ENCODE measurements around the gene TMEM52B. TPM values are rescaled to one million over a fixed set of nuclear protein-coding genes. Genes with fewer than 3 reads are reported as not detected.

Gene TMEM52B
- polyA plus RNA-seq, 3 donors from 2014 or later = not detected

GRCh38 chr12:10158406-10158805, 20.4 kb upstream of the TMEM52B start:
- H3K4me3 Mint-ChIP-seq = no peak overlapping the region
- H3K27me3 Mint-ChIP-seq (ENCODE audit: low read depth in 3 of 3) = peaks cover 0 to 8% (median 2%) of the 10 kb centered on the region in 3 donors
- no peak for DNase-seq
- H3K27ac Mint-ChIP-seq = no peak overlapping the region
- peaks cover 8 to 9% of the 10 kb centered on the region in 2 donors for H3K4me1 Mint-ChIP-seq
- H3K36me3 Mint-ChIP-seq = no peaks in the 10 kb centered on the region
- H3K9me3 Mint-ChIP-seq = no peaks in the 10 kb centered on the region

DNA sequence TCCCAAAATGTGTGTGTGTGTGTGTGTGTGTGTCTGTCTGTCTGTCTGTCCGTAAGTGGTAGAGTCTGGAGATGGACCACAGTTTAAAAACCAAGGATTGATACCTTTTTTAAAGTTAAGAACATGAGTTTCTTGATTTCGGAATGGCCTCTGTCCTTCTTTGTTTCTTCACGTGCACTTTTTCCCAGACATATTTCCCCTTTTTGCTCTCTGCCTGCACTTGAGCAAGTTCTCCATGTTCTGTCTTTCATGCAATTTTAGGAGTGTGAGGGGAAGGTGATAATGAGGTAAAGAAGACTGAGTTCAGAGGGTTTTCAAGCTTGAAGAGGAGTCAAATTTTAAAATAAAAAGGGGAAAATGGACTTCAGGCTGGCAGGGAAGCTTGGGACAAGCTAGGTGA, 19.6 kb upstream of the TMEM52B start:
- Mint-ChIP-seq H3K27ac (no peak overlapping the region), H3K9me3 (no peaks in the 10 kb centered on the region), H3K36me3 (no peaks in the 10 kb centered on the region), H3K27me3 (ENCODE audit: low read depth in 3 of 3) (peaks cover 0 to 5% (median 0%) of the 10 kb centered on the region in 3 donors), H3K4me3 (no peak overlapping the region), H3K4me1 (peaks cover under 1% of the 10 kb centered on the region in 2 donors)
- no peak for DNase-seq

GRCh38 chr12:10160617-10161385, 18.0 kb upstream of the TMEM52B start:
- Mint-ChIP-seq H3K27ac (peak overlapping the region in 1 of 6 donors; percentile 30), H3K27me3 (ENCODE audit: low read depth in 3 of 3) (peaks cover 0 to 8% (median 3%) of the 10 kb centered on the region in 3 donors), H3K9me3 (no peaks in the 10 kb centered on the region)

DNA sequence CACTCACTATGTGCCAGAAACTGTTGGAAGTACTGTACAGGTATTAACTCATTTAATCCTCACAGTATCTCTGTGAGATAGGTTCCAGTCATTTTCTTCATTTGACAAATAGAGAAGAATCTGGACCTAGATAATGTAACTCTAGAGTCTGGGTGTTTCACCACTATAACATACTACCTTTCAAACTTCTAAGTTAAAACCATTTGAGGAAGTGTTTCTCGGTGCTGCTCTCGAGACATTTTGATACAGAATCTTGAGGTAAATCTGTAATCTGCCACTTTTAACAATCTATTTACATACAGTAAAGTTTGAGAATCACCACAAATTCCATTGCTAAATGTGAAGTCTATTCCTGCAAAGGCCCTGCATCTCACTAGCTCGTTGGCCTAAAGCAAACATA, 15.7 kb upstream of the TMEM52B start:
- Mint-ChIP-seq H3K4me1 (no peaks in the 10 kb centered on the region), H3K27me3 (ENCODE audit: low read depth in 3 of 3) (peaks cover 0 to 11% (median 3%) of the 10 kb centered on the region in 3 donors), H3K36me3 (no peaks in the 10 kb centered on the region), H3K27ac (no peak overlapping the region), H3K4me3 (no peak overlapping the region), H3K9me3 (no peaks in the 10 kb centered on the region)
- no peak for DNase-seq

More at GRCh38 chr12:10160617-10161385, 18.0 kb upstream of the TMEM52B start:
- Mint-ChIP-seq H3K4me3 (no peak overlapping the region), H3K4me1 (no peaks in the 10 kb centered on the region), H3K36me3 (no peaks in the 10 kb centered on the region)
- DNase-seq = no peak

GRCh38 chr12:10165421-10165820, 13.4 kb upstream of the TMEM52B start:
- no peaks in the 10 kb centered on the region for H3K4me1 Mint-ChIP-seq
- H3K36me3 Mint-ChIP-seq = no peaks in the 10 kb centered on the region
- H3K27me3 Mint-ChIP-seq (ENCODE audit: low read depth in 3 of 3) = peaks cover 0 to 8% (median 3%) of the 10 kb centered on the region in 3 donors
- H3K4me3 Mint-ChIP-seq = no peak overlapping the region
- DNase-seq = no peak
- no peak overlapping the region for H3K27ac Mint-ChIP-seq
- no peaks in the 10 kb centered on the region for H3K9me3 Mint-ChIP-seq

DNA sequence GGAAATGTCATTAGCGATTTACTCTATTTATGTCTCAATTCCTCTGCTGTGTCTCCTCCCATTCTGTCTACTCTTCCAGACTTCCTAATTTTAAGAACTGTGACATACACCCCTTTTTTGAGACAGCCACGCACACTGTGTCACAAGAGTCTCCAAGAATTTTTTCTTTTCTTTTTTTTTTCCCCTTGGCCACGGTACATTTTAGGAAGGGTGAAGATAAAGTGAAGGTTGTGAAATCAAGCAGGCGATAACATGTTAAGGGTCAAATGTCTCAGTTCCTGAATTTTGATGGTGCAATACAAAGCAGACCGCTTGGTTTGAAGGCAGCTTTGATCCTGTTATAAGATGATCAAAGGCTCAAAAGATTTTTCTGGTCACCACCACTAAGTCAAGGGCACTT, 11.2 kb upstream of the TMEM52B start:
- H3K27ac Mint-ChIP-seq = no peak overlapping the region
- peaks cover 0 to 6% (median 6%) of the 10 kb centered on the region in 3 donors for H3K27me3 Mint-ChIP-seq (ENCODE audit: low read depth in 3 of 3)
- no peaks in the 10 kb centered on the region for H3K4me1 Mint-ChIP-seq
- no peak for DNase-seq
- H3K9me3 Mint-ChIP-seq = no peaks in the 10 kb centered on the region
- no peaks in the 10 kb centered on the region for H3K36me3 Mint-ChIP-seq
- H3K4me3 Mint-ChIP-seq = no peak overlapping the region

- H3K4me1 Mint-ChIP-seq = no peaks in the 10 kb centered on the region
- DNase-seq = no peak
- peaks cover 0 to 6% (median 6%) of the 10 kb centered on the region in 3 donors for H3K27me3 Mint-ChIP-seq (ENCODE audit: low read depth in 3 of 3)
- H3K27ac Mint-ChIP-seq = no peak overlapping the region
- H3K9me3 Mint-ChIP-seq = no peaks in the 10 kb centered on the region
- no peak overlapping the region for H3K4me3 Mint-ChIP-seq
- no peaks in the 10 kb centered on the region for H3K36me3 Mint-ChIP-seq
These were observed 9.7 kb upstream of the TMEM52B start for GRCh38 chr12:10169104-10169503.

GRCh38 chr12:10170216-10170615, 8.6 kb upstream of the TMEM52B start:
- no peaks in the 10 kb centered on the region for H3K9me3 Mint-ChIP-seq
- H3K27me3 Mint-ChIP-seq (ENCODE audit: low read depth in 3 of 3) = peaks cover 0 to 8% (median 6%) of the 10 kb centered on the region in 3 donors
- H3K4me1 Mint-ChIP-seq = no peaks in the 10 kb centered on the region
- no peak overlapping the region for H3K4me3 Mint-ChIP-seq
- H3K27ac Mint-ChIP-seq = no peak overlapping the region
- H3K36me3 Mint-ChIP-seq = no peaks in the 10 kb centered on the region
- no peak for DNase-seq

DNA sequence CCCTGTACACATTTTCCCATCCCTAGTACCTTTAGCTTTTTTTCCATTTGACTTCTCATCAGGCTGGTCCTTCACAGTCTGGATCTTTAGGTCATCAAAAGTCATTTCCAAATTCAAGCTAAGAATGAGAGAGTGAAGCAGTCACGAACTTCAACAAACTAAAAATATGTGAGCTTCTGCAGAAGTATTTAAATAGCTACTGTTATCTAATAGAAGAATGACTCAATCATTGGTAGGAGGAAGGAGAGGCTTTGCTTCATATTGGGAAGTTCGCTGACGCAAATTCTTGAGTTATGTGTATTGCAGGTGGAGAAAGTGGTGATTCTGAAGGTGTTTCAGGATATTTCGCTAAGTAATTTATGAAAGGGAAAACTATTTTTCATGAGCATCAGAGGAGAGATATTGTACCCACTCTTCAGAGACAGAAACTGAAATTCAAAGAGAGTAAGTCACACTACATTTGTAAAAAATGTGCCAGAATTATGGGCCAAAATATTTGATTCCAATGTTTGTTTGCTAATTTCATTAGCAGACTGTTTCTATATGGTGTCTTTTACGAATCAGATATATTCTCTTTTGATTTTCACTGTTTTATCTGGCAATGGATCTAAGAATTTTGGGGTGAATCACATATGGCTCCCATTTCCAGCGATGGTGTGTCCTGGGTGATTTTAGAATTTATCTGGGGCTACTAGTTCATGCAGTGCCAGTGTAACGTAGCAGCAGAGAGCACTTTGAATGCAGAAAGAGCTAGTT, 6.7 kb upstream of the TMEM52B start, which contains the start of gene OLR1:
TSS of gene OLR1 (minus strand) at position 160 of the 756 bp plus-strand sequence. CDS start at position 105, 55 bp downstream.
- no peaks in the 10 kb centered on the region for H3K36me3 Mint-ChIP-seq
- no peak within 1 kb of the TSS for H3K27ac Mint-ChIP-seq
- no peaks in the 10 kb centered on the region for H3K4me1 Mint-ChIP-seq
- H3K9me3 Mint-ChIP-seq = no peaks in the 10 kb centered on the region
- H3K4me3 Mint-ChIP-seq = no peak within 1 kb of the TSS
- H3K27me3 Mint-ChIP-seq (ENCODE audit: low read depth in 3 of 3) = peaks cover 0 to 7% (median 0%) of the 10 kb centered on the region in 3 donors
- no peak for DNase-seq

- Mint-ChIP-seq H3K4me3 (no peak overlapping the region), H3K4me1 (no peaks in the 10 kb centered on the region), H3K36me3 (no peaks in the 10 kb centered on the region), H3K27ac (no peak overlapping the region), H3K27me3 (ENCODE audit: low read depth in 3 of 3) (peaks cover 2 to 14% (median 10%) of the 10 kb centered on the region in 3 donors), H3K9me3 (no peaks in the 10 kb centered on the region)
- no peak for DNase-seq
These were observed 3.7 kb upstream of the TMEM52B start for GRCh38 chr12:10174986-10175614.

- peaks cover 2 to 15% (median 10%) of the 10 kb centered on the region in 3 donors for H3K27me3 Mint-ChIP-seq (ENCODE audit: low read depth in 3 of 3)
- no peak for DNase-seq
- no peaks in the 10 kb centered on the region for H3K4me1 Mint-ChIP-seq
These were observed 2.8 kb upstream of the TMEM52B start for GRCh38 chr12:10175846-10176636.

GRCh38 chr12:10179776-10180181, 947 bp downstream of the TMEM52B start:
- peaks cover 0 to 13% of the 10 kb centered on the region in 2 donors for H3K4me1 Mint-ChIP-seq
- H3K9me3 Mint-ChIP-seq = no peaks in the 10 kb centered on the region
- H3K27me3 Mint-ChIP-seq (ENCODE audit: low read depth in 3 of 3) = peaks cover 2 to 17% (median 16%) of the 10 kb centered on the region in 3 donors
- no peaks in the 10 kb centered on the region for H3K36me3 Mint-ChIP-seq
- H3K27ac Mint-ChIP-seq = no peak overlapping the region
- no peak overlapping the region for H3K4me3 Mint-ChIP-seq
- DNase-seq = no peak

More at GRCh38 chr12:10175846-10176636, 2.8 kb upstream of the TMEM52B start:
- Mint-ChIP-seq H3K27ac (no peak overlapping the region), H3K36me3 (no peaks in the 10 kb centered on the region), H3K9me3 (no peaks in the 10 kb centered on the region), H3K4me3 (no peak overlapping the region)

- Mint-ChIP-seq H3K4me1 (peaks cover 0 to 13% of the 10 kb centered on the region in 2 donors), H3K4me3 (no peak overlapping the region), H3K27me3 (ENCODE audit: low read depth in 3 of 3) (peaks cover 2 to 22% (median 17%) of the 10 kb centered on the region in 3 donors), H3K36me3 (no peaks in the 10 kb centered on the region), H3K27ac (no peak overlapping the region), H3K9me3 (no peaks in the 10 kb centered on the region)
- DNase-seq = no peak
These were observed 3.7 kb downstream of the TMEM52B start for GRCh38 chr12:10182354-10183049.

Data from immature natural killer cell (primary cell).